Measurements from ENCODE around the gene CTIF.
"Not testable (repeated sequence)": the region's sequence is repeated elsewhere in the genome, so short reads cannot be mapped to it uniquely, and the experiment has no call there.

The CTIF gene

DNA sequence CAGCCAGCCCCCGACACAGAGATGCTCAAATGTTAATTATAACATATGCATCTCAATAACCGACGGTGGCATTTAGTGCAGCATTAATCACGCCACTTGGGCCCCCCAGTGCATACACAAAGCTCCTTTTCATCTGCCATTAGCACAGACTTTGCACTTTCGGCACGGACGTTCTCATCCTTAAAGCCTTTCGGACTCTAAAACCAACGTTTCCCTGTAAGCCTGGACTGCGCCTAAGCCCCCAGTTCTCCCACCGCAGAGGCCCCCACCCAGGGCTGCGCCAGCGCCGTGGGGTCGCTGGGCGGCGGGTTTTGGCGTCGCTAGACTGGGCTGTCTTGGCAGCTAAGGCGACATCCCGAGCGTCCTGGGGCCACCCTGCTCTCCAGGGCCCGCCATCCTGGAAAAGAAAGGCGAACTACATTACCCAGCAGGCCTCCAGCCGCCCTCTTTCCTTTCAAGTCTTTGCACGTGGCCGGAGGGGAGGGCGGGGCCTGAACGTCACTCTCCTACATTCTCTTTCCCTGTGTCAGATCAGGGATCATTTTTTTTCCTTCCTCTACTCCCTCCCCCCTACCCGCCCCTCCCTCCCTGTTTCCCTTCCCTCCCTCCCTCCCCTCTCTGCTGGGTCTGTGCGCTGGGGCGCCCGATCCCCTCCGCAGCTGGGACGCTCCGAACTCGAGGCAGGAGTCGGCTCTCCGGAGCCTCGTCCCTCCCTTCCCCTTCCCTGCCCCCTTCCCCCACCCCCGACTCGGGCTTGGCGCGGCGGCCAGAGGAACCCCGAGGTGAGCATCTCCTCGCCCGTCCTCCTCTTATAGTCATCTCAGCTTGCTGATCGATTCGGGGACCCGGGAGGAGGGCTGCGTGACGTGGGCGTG, at the start of gene CTIF:
Gene CTIF (plus strand): TSS at position 501 of the 875 bp plus-strand sequence. CDS start 80,535 bp downstream, outside the sequence.
- DNase-seq, result peak; percentile 81 to 86

DNA sequence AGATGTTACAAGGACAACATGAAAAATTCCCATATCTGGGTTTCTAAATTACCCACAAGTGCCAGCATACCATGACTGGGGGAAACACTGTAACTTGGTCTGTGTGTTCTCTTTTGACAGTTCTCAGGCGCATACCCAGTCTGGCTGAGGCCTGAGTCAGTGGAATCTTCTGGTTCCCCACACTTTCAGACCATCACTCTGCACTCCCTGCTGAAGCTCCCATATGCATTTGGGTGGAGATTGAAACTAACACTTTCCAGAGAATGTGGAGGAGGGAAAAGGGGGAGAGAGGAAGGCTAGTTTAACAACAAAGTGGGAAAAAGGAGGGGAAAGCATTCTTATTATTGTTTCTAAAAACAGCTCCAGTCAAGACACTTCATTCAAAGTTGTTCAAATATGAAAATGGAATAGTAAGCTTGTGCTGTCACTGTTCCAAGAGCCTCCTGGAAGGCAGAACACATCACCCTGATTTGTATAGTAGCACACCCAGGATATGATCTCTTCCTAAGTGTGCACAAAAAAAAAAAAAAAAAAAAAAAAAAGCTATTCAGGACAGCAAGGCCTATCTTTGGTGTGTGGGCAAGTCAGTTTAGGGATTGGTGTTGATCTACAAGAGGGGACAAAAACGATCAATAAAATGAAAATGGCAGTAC, 48.1 kb upstream of the CTIF start:
- no peak for DNase-seq

DNA sequence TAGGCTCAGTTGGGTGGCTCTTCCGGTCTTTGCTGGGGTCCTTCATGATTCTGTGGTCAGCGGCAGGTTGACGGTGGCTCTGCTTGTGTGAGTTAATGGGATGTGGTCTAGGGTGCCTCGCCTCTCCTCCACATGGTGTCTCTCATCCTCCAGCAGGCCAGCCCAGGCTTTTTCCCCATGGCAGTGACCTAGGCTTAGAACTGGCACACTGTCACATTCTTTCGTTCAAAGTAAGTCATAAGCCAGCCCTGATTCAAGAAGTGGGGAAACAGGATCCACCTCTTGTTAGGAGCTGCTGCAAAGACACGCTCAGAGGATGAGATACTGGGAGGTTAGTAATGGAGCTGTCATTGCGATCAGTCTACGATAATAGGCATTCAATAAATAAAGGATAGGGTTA, 46.0 kb upstream of the CTIF start:
- DNase-seq, result no peak

DNA sequence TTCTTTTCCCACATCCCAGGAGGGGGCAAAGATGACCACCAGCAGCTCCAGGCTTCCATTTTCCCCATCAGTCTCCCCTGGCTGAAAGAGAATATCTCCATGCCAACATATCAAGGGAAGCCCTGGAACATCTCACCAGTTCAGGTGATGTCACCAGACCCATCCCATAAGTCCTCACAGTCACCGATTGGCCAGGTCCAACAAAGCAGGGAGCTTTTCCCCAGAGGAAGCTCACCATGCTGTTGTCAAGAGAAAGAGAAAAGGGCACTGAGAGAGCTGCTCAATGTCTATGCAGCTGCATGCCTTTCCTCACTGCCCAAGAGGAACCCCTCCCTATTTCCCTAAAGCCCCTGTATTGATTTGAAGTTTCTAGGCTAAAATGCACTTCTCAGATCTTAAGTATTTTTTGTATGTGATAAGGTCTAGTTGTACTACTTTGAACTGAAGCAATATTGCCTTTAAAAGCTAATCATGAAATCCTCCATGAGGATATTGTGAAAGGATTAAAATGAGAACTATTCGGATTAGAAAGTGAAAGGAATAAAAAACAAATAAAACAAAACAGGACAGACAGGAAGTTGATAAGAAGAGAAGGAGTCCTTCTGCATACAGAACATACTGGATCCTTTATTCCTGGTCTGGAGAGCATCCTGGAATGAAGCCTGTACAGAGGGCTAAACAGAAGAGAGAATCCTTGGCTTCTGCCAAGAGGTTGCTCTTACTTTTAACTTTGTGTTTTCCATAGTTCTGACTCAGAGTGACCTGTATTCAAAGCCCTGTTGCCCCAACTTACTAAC, 45.2 kb upstream of the CTIF start:
- DNase-seq, result no peak

DNA sequence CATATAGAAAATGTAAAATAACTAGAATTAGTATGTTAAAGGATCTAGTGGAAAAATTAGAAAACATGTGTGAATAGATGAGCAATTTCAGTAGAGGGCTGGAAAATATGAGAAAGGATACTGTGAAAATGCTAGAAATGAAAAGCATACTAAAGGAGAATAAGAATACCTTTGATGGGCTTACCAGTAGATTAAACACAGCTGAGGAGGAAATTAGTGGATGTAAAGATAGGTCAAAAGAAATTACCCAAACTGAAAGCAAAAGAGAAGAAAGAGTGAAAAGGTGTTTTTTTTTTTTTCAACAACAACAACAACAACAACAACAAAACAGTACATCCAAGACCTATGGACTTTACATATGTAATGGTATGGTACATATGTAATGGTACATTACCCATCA, 41.0 kb upstream of the CTIF start:
- DNase-seq, result no peak

DNA sequence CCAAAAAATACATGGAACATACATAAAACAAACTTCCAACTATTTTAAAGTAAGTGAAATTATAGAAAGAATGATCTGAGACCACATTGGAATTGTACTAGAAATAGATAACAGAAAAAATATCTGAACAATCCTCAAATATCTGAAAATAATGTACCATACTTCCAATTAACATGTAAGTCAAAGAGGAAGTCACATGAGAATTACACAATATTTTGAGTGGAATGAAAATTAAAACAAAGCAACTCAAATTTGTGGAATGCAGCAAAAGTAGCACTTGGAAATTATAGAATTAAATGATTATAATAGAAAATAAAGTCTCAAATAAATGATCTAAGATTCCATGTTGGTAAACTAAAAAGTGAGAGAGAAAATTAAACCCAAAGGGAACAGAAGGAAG, 38.3 kb upstream of the CTIF start:
- no peak for DNase-seq

DNA sequence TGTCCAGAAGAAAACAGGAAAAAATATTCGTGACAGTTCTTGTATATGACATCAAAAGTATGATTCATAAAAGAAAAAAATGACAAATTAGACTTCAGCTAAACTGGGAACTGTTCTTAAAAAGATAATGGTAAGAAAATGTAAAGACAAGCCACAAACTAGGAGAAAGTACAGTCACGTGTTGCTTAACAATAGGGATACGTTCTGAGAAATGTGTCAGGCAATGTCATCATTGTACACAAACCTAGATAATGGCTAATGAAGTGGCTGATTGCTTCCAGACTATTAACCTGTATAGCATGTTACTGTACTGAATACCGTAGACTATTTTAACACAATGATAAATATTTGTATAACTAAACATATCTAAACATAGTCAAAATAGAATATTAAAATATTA, 35.9 kb upstream of the CTIF start:
- no peak for DNase-seq

DNA sequence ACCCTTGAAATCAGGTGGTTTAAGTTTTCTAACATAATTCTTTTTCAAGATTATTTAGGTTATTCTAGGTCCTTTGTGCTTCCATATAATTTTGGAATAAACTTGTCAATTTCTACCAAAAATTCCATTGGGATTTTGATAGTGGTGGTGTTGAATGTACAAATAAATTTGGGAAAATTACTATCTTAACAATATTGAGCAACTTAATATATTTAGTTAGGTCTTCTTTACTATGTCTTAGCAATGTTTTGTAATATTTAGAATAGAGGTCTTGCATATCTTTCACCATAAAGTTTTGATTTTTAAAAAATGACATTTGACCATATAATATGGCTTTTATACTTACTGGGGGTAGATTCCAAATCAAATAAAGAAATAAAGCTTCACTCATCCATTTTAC, 34.0 kb upstream of the CTIF start:
- no peak for DNase-seq

DNA sequence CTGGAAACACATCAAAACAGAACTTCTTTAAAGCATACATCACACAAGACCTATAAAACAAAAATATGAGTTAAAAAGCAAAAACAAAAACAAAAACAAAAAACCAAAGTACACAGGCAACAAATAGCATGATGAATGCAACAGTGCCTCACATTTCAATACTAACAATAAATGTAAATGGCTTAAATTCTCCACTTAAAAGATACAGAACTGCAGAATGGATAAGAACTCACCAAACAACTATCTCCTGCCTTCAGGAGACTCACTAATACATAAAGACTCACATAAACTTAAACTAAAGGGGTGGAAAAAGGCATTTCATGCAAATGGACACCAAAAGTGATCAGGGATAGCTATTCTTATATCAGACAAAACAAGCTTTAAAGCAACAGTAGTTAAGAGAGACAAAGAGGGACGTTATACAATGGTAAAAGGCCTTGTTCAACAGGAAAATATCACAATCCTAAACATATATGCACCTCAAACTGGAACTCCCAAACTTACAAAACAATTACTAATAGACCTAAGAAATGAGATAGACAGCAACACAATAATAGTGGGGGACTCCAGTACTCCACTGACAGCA, 31.8 kb upstream of the CTIF start:
- DNase-seq, result not testable (repeated sequence)

DNA sequence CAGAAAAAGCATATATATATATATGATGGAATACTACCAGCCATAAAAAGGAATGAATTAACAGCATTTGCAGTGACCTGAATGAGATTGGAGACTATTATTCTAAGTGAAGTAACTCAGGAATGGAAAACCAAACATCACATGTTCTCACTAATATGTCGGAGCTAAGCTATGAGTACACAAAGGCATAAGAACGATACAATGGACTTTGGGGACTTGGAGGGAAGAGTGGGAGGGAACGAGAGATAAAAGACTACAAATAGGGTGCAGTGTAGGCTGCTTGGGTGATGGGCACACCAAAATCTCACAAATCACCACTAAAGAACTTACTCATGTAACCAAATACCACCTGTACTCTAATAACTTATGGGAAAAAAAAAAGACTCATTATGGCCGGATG, 26.3 kb upstream of the CTIF start:
- not testable (repeated sequence) for DNase-seq

DNA sequence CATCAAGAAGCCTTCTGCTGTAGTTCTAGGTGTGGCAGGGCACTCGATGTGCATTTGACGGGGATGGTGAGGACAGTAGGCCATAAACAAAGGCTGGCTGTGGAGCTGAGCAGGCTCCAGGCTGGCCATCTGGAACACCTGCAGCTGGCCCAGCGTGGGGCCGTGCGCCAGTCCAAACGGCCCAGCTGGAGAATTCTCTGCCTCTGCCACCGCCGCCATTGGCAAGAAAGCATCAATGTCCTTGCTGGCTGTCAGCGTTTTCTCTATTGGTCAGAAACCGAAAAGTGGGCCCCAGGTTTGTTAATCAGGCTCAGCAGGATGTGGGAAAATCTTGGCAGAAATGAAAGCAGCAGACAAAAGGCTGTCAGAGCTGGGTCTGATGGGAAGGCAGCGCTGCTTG, 24.0 kb upstream of the CTIF start:
- no peak for DNase-seq

DNA sequence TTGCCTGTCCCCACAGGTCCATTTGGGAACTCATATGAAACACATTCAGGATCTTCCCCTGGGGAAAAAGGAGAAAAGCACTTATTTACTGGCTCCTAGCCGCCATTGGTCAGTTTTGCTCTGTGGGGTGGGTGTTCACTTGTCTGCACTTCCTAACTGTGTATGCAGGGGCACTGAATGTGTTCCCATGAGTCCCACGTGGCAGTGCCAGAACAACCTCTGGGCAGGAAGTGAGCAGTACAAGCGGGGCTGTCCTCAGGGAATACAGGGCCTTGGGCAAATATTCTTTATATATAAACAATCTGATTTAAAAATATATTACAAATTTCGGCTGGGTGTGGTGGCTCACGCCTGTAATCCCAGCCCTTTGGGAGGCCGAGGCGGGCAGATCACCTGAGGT, 21.8 kb upstream of the CTIF start:
- no peak for DNase-seq

DNA sequence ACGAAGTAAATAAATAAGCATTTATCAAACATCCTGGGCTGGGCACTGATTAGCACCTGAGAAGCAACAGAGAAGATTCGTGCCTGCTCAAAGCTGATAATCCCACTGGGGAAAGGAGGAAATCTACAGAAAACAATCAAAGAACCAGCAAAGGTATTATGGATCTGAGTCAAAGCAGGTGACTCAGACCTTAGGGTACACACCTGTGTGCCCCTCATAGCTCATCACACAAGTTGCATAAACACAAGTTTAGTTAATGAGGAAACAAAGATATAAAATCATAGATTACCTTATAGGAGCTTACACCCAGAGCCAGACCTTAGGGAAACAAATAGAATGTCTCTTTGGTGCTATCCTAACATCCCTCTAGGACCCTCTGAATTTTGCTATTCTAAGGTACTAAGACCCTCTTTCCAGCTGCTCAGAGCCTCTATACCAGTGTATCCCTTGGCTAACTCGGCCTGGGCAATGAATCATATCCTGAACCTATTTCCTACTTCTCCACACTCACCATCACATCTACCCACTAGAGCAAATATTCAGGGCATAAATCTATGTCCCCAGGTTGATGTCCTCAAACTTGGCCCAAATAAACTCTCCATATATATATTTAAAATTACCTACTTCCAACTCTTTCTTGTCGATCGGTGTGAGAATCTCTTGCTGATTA, 19.3 kb upstream of the CTIF start:
- no peak for DNase-seq

DNA sequence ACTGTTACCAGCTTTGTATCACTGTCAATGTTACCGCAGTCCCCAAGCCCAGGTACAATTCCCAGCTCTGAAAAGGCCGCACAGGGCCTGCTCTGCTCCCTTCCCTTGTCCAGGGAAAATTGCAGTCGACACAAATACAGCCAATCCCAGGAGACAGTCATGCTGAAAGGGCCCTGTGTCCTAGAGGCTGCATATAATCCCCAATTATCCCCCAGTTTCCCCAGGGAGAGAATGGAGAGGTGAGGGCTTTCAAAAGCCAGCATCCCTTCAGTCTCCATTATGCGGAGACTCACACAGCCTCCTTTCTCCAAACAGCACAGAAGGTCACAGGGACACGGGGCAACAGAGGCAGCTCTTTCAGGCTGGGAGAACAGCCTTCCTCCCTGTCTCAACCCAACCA, 17.1 kb upstream of the CTIF start:
- no peak for DNase-seq

DNA sequence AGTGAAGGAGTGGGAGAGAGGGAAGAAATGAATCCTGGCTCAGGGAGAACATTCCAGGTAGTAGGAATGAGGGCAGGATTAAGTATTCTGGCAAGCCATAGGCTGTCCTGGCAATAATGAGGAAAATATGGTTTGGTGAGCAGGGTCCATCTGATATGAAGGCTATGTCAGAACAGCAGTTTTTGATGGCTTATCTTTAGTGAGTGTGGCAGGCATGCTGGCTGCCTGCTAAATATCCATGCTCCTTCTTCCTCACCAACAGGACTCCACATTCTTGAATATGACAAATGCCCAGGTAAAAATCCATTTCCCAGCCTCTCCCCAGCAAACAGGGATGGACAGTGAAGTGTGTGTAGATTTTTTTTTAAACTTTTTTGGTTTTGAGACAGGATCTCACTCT, 13.2 kb upstream of the CTIF start:
- no peak for DNase-seq

DNA sequence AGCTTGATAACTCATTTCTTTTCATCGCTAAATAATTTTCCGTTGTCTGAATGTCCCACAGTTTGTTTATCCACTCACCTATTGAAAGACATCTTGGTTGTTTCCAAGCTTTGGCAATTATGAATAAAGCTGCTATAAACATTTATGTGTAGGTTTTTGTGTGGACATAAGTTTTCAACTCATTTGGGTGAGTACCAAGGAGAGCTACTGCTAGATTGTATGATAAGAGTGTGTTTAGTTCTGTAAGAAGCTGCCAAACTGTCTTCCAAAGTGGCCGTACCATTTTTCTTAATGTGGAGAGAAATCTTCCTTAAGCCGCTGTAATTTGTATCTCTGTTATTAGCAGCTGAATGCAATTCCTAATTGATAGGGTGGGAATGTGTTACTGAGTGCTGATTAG, 11.4 kb upstream of the CTIF start:
- no peak for DNase-seq

DNA sequence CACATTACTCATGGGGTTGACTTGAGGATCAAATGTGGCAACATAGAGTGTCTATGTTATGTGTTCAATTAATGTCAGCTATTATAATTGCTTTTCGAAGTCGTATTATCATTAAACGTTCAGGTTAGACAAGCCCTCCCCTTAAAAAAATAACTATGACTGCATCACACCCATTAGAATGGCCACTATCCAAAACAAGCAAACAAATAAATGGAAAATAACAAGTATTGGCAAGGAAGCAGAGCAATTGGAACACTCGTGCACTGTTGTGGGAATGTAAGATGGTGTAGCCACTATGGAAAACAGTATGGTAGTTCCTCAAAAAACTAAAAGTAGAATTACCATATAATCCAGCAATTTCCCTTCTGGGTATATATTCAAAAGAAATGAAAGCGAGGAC, 10.0 kb upstream of the CTIF start:
- DNase-seq, result no peak

DNA sequence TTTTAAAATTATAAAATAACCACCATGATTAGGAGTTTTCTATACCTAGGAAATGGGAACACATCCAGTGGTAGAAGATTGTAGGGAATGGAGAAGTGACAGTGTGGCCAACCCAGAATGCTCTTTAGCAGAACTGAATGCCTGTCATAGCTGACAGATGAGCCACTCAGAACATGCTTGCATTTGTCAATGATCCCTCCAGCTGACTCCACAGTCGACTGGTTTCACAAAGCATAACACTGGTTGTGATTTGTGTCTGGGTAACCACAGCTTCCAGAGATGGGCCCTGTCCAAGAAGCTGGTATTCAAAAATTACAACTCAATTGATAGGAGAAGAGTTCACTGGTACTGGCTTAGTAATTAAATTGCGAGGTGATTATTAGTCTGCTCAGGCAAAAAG, 9.0 kb upstream of the CTIF start:
- no peak for DNase-seq

DNA sequence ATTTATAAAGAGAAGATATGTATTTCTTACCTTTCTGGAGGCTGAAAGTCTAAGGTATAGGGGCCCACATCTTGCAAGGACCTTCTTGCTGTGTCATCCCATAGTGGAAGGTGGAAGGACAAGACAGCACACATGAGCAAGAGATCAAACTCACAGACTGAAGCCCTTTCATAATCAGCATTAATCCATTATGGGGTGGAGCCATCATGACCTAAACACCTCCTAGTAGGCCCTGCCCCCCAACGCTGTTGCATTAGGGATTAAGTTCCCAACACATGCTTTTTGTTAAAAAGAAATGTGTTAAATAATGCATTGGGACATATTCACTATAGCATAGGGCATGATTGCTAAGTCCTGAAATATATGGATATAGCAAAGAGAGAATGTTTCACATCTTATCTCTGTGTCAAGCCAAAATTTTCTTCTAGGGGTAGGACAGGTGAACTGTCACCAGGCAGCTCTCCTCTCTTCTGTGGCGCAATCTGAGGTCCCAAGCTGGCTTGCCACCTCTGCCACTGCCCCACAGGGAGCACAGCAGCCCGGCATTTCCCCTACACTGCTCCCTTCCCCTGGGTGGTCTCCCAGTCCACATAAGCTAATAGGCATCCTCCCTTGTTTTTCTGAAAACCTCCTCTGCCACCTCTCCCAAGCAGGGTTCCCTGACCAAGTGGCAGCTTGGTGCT, 8.3 kb upstream of the CTIF start:
- no peak for DNase-seq

DNA sequence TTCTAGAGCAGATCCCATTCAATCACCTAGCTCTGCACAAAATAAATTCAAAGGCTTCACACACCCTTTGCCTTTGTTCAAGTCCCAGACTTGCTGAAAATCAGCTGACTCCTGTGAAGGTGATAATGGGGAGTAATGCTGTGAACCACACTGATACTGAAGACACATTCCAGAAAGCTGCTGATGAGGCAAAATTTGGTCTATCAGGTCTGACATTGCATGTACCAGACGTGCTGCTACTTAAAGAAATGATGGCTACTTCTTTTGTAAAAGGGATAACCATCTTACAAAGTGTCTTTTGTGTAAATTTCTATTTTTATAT, 7.8 kb upstream of the CTIF start:
- no peak for DNase-seq

DNA sequence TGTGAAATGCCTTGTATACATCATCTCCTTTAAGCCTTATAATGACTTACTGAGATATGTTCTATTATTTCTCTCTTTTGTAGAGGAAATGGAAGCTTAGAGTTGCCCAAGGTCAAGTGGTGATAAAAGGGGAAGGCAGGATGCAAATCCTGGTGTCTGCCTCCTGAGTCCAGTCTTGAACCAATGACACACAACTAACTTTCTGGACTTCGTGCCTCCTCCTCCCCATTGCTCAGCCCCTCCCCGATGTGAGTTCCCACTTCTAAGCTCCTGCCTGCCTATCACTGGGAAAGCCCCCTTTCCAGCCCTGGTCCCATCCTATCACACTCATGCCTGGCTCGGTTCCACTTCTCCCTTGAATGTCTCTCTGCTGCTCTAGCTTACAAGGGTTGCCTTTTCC, 6.9 kb upstream of the CTIF start:
- DNase-seq, result no peak

DNA sequence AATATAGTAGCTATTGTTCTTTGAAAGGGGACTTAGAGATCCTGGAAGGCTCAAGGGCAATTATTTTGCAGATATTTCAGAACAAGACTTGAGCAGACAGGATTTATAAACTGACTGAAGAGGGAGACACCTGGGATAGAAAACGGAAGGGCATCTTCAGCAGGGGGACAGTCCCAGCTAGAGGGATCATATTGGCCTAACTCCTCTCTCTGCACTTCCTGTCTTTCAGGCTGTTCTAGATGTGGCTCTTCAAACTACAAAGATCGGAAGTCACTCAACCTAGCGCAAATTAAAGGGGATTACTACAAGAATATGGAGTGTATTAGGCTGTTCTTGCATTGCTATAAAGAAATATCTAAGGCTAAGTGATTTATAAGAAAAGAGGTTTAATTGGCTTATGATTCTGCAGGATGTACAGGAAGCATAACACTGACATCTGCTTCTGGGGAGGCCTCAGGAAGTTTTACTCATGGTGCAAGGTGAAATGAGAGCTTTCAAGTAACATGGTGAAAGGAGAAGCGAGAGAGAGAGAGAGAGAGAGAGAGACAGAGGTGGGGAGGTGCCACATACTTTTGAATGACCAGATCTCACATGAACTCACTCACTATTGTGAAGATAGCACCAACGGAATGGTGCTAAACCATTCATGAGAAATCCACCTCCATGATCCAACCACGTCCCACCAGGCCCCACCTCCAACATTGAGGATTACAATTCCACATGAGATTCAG, 5.3 kb upstream of the CTIF start:
- no peak for DNase-seq

Data from activated CD4-positive, alpha-beta T cell treated with anti-CD3 and anti-CD28 coated beads, Interleukin-2, amount 50 U/mL, for 48 hours (primary cell).